DOHH2 (cell line): ENCODE data around the gene BCL2L13.
"Not testable (repeated sequence)": the region's sequence is repeated elsewhere in the genome, so short reads cannot be mapped to it uniquely, and the experiment has no call there.

Experiments
- H3F3A ChIP-seq: fragments of 200-600 bp; sonication (generic), shearing (Covaris generic); 2 replicates; pipeline ENCODE4 v1.6.0; 2016; ENCODE audit warnings: antibody characterized with exemption, mild to moderate bottlenecking; ENCODE audit not compliant: control insufficient read depth, insufficient read depth
- H3K27ac ChIP-seq: fragments of 200-600 bp; sonication (generic); 2 replicates; pipeline ENCODE4 v1.5.1; 2014; ENCODE audit warnings: low read depth, mild to moderate bottlenecking, low read length, moderate library complexity
- H3K27me3 ChIP-seq: fragments of 200-600 bp; sonication (generic); 2 replicates; pipeline ENCODE4 v1.6.1; 2014; ENCODE audit warnings: mild to moderate bottlenecking, low read length, mixed read lengths; ENCODE audit not compliant: control insufficient read depth
- H3K36me3 ChIP-seq: fragments of 200-600 bp; sonication (generic); 2 replicates; pipeline ENCODE4 v1.6.1; 2014; ENCODE audit warnings: mild to moderate bottlenecking, low read length, moderate library complexity, mixed read lengths; ENCODE audit not compliant: control insufficient read depth
- H3K4me1 ChIP-seq: fragments of 200-600 bp; sonication (generic); 2 replicates; pipeline ENCODE4 v1.6.1; 2014; ENCODE audit warnings: mild to moderate bottlenecking, low read length, mixed read lengths; ENCODE audit not compliant: control insufficient read depth
- H3K4me2 ChIP-seq: fragments of 200-600 bp; sonication (generic); 2 replicates; pipeline ENCODE4 v1.6.0; 2014; ENCODE audit warnings: mild to moderate bottlenecking, low read length, moderate library complexity
- H3K4me3 ChIP-seq: fragments of 200-600 bp; sonication (generic); 2 replicates; pipeline ENCODE4 v1.5.1; 2014; ENCODE audit warnings: mild to moderate bottlenecking, low read length, mixed read lengths
- H3K79me2 ChIP-seq: fragments of 200-600 bp; sonication (generic); 2 replicates; pipeline ENCODE4 v1.6.1; 2014; ENCODE audit warnings: mild to moderate bottlenecking, low read length, mixed read lengths; ENCODE audit not compliant: control insufficient read depth
- H3K9me2 ChIP-seq: fragments of 200-600 bp; sonication (generic); replicated peaks from 2 replicates; pipeline ENCODE4 v1.6.1; 2014; ENCODE audit warnings: mild to moderate bottlenecking, low read length, mixed read lengths; ENCODE audit not compliant: control insufficient read depth
- H3K9me3 ChIP-seq: fragments of 200-600 bp; sonication (generic); 2 replicates; pipeline ENCODE4 v1.6.1; 2014; ENCODE audit warnings: antibody characterized with exemption, low read length, mixed read lengths; ENCODE audit not compliant: control insufficient read depth, insufficient read depth
- H4K20me1 ChIP-seq: fragments of 200-600 bp; sonication (generic); 2 replicates; pipeline ENCODE4 v1.6.0; 2014; ENCODE audit warnings: low read depth, mild to moderate bottlenecking, antibody characterized with exemption, low read length, moderate library complexity; ENCODE audit not compliant: control insufficient read depth, insufficient read depth
- CTCF ChIP-seq: fragments of 200-600 bp; sonication (generic); IDR thresholded peaks from one replicate; pipeline ENCODE4 v1.5.1; 2014; ENCODE audit warnings: antibody characterized with exemption, mild to moderate bottlenecking, low read depth, low read length; ENCODE audit not compliant: poor library complexity, severe bottlenecking
- EZH2phosphoT487 ChIP-seq: fragments of 200-600 bp; sonication (generic); IDR thresholded peaks from 2 replicates; pipeline ENCODE4 v1.6.1; 2017; ENCODE audit warnings: borderline replicate concordance, mild to moderate bottlenecking, antibody characterized with exemption, low read length, moderate library complexity, mixed read lengths

The BCL2L13 gene

GRCh38 chr22:17753401-17753989 is 114.9 kb downstream of the BCL2L13 start:
- Histone ChIP-seq H3K4me1 (no peaks in the 10 kb centered on the region), H3K4me3 (no peak overlapping the region), H4K20me1 (peaks cover 3% of the 10 kb centered on the region; the same call in 1 of the 2 replicates), H3K79me2 (peaks cover 47% of the 10 kb centered on the region), H3K9me2 (no peaks in the 10 kb centered on the region), H3F3A (no peaks in the 10 kb centered on the region), H3K4me2 (no peak overlapping the region), H3K36me3 (no peaks in the 10 kb centered on the region), H3K27me3 (no peaks in the 10 kb centered on the region), H3K9me3 (no peaks in the 10 kb centered on the region), H3K27ac (no peak overlapping the region)
- TF ChIP-seq CTCF (no peak), EZH2phosphoT487 (no peak)

GRCh38 chr22:17754233-17754925 is 115.8 kb downstream of the BCL2L13 start:
- H3K4me3 ChIP-seq, result no peak overlapping the region
- TF ChIP-seq EZH2phosphoT487, result no peak
- TF ChIP-seq CTCF, result peak; percentile 35
- peaks cover 3% of the 10 kb centered on the region; the same call in 1 of the 2 replicates for H4K20me1 ChIP-seq
- H3K9me2 ChIP-seq, result no peaks in the 10 kb centered on the region
- H3K9me3 ChIP-seq, result no peaks in the 10 kb centered on the region
- H3K4me2 ChIP-seq, result no peak overlapping the region
- H3K27me3 ChIP-seq, result no peaks in the 10 kb centered on the region
- H3K79me2 ChIP-seq, result peaks cover 51% of the 10 kb centered on the region
- no peak overlapping the region for H3K27ac ChIP-seq
- no peaks in the 10 kb centered on the region for H3F3A ChIP-seq
- no peaks in the 10 kb centered on the region for H3K36me3 ChIP-seq
- no peaks in the 10 kb centered on the region for H3K4me1 ChIP-seq

- Histone ChIP-seq H3K79me2 (peaks cover 79% of the 10 kb centered on the region), H3K9me3 (no peaks in the 10 kb centered on the region), H3K9me2 (no peaks in the 10 kb centered on the region), H3K4me3 (no peak overlapping the region), H3K27me3 (no peaks in the 10 kb centered on the region), H4K20me1 (peaks cover 3% of the 10 kb centered on the region; the same call in 1 of the 2 replicates), H3F3A (no peaks in the 10 kb centered on the region), H3K27ac (no peak overlapping the region), H3K4me1 (no peaks in the 10 kb centered on the region), H3K36me3 (no peaks in the 10 kb centered on the region), H3K4me2 (no peak overlapping the region)
- TF ChIP-seq EZH2phosphoT487, result no peak
- TF ChIP-seq CTCF, result no peak
Measured at GRCh38 chr22:17761138-17761488, 122.6 kb downstream of the BCL2L13 start.

- not testable (repeated sequence) for H3K27me3 ChIP-seq, H3K36me3 ChIP-seq, H3K4me2 ChIP-seq, H3F3A ChIP-seq, H3K9me3 ChIP-seq, H3K9me2 ChIP-seq, H3K4me3 ChIP-seq, H3K27ac ChIP-seq, H4K20me1 ChIP-seq, H3K4me1 ChIP-seq
- H3K79me2 ChIP-seq, result peaks cover 84% of the 10 kb centered on the region
Measured at GRCh38 chr22:17763442-17763841, 124.9 kb downstream of the BCL2L13 start.
